ENCODE measurements around the gene LMO7.

GRCh38 chr13:75637181-75637750 is 1.1 kb downstream of the LMO7 start:
- TF ChIP-seq CTCF (IDR thresholded peaks at IDR 0.05), result no peak
- no peak for TF ChIP-seq POLR2A (IDR thresholded peaks at IDR 0.05)
